Activated T-cell treated with anti-CD3 and anti-CD28 coated beads, Interleukin-2, amount 50 U/mL, for 72 hours (primary cell): ENCODE measurements around the gene APC2. TPM values are rescaled to one million over a fixed set of nuclear protein-coding genes. Genes with fewer than 3 reads are reported as not detected.

Source experiments
- ATAC-seq, 2 donors: fragments of 150-1000 bp; cut with Tn5 transposase; replicated peaks in 1 of 2; 2 replicates each; pipeline ENCODE4 v1.10.0; 2021; ENCODE audit warnings: moderate library complexity in 2 of 2, mild to moderate bottlenecking in 1 of 2
- DNase-seq, 2 donors: peaks; one replicate each; pipeline ENCODE4 v3.0.0; 2021 to 2022; ENCODE audit warnings: mixed read lengths in 1 of 2
- H3K27ac Mint-ChIP-seq: one replicate; pipeline ENCODE4 v1.8.0; 2022; ENCODE audit warnings: mild to moderate bottlenecking, moderate library complexity, mixed read lengths
- H3K27me3 Mint-ChIP-seq: one replicate; pipeline ENCODE4 v1.8.0; 2022; ENCODE audit warnings: low read depth, mixed read lengths
- H3K36me3 Mint-ChIP-seq, 2 donors: one replicate each; pipeline ENCODE4 v1.8.0; 2022; ENCODE audit warnings: mixed read lengths in 2 of 2, mild to moderate bottlenecking in 1 of 2; ENCODE audit not compliant: insufficient read depth in 2 of 2
- H3K4me1 Mint-ChIP-seq: one replicate; pipeline ENCODE4 v1.8.0; 2022; ENCODE audit warnings: low read depth, mixed read lengths
- H3K4me3 Mint-ChIP-seq, 2 donors: one replicate each; pipeline ENCODE4 v1.8.0; 2022; ENCODE audit warnings: mild to moderate bottlenecking in 2 of 2, mixed read lengths in 2 of 2, moderate library complexity in 2 of 2
- H3K9me3 Mint-ChIP-seq, 2 donors: one replicate each; pipeline ENCODE4 v1.8.0; 2022; ENCODE audit warnings: mixed read lengths in 2 of 2
- total RNA-seq, 2 donors: library from RNA; stranded (reverse); gene quantifications; one replicate each; pipeline ENCODE4 v1.2.3, GENCODE V29; 2022

APC2 gene
- total RNA-seq, 2 donors from 2014 or later = 0.02 to 0.14 TPM

DNA sequence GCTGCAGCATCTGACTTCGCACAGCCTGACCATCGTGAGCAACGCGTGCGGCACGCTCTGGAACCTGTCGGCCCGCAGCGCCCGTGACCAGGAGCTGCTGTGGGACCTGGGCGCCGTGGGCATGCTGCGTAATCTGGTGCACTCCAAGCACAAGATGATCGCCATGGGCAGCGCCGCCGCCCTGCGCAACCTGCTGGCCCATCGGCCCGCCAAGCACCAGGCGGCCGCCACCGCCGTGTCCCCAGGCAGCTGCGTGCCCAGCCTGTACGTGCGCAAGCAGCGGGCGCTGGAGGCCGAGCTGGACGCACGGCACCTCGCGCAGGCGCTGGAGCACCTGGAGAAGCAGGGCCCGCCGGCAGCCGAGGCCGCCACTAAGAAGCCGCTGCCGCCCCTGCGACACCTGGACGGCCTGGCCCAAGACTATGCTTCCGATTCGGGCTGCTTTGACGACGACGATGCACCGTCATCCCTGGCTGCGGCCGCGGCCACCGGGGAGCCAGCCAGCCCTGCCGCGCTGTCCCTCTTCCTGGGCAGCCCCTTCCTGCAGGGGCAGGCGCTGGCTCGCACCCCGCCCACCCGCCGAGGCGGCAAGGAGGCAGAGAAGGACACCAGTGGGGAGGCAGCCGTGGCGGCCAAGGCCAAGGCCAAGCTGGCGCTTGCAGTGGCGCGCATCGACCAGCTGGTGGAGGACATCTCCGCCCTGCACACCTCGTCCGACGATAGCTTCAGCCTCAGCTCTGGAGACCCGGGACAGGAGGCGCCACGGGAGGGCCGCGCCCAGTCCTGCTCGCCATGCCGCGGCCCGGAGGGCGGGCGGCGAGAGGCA lies 15.5 kb downstream of the APC2 start:
- H3K4me1 Mint-ChIP-seq = peaks cover 4% of the 10 kb centered on the region
- H3K36me3 Mint-ChIP-seq = no peaks in the 10 kb centered on the region
- no peak overlapping the region for H3K4me3 Mint-ChIP-seq
- no peak overlapping the region for H3K27ac Mint-ChIP-seq
- peak in 1 of 2 donors; percentile 48 for ATAC-seq
- no peaks in the 10 kb centered on the region for H3K27me3 Mint-ChIP-seq
- no peaks in the 10 kb centered on the region for H3K9me3 Mint-ChIP-seq
- DNase-seq = peak; percentile 47 to 65

DNA sequence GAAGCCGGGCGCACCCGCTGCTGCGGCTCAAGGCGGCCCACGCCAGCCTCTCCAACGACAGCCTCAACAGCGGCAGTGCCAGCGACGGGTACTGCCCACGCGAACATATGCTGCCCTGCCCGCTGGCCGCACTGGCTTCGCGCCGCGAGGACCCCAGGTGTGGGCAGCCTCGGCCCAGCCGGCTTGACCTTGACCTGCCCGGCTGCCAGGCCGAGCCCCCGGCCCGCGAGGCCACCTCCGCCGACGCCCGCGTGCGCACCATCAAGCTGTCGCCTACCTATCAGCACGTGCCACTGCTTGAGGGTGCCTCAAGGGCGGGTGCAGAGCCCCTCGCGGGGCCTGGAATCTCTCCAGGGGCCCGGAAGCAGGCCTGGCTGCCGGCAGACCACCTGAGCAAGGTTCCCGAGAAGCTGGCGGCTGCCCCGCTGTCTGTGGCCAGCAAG lies 16.1 kb downstream of the APC2 start:
- Mint-ChIP-seq H3K4me3 (no peak overlapping the region), H3K36me3 (no peaks in the 10 kb centered on the region), H3K9me3 (no peaks in the 10 kb centered on the region), H3K27ac (no peak overlapping the region), H3K27me3 (peaks cover 2% of the 10 kb centered on the region), H3K4me1 (peaks cover 4% of the 10 kb centered on the region)
- ATAC-seq (no peak), DNase-seq (no peak)

DNA sequence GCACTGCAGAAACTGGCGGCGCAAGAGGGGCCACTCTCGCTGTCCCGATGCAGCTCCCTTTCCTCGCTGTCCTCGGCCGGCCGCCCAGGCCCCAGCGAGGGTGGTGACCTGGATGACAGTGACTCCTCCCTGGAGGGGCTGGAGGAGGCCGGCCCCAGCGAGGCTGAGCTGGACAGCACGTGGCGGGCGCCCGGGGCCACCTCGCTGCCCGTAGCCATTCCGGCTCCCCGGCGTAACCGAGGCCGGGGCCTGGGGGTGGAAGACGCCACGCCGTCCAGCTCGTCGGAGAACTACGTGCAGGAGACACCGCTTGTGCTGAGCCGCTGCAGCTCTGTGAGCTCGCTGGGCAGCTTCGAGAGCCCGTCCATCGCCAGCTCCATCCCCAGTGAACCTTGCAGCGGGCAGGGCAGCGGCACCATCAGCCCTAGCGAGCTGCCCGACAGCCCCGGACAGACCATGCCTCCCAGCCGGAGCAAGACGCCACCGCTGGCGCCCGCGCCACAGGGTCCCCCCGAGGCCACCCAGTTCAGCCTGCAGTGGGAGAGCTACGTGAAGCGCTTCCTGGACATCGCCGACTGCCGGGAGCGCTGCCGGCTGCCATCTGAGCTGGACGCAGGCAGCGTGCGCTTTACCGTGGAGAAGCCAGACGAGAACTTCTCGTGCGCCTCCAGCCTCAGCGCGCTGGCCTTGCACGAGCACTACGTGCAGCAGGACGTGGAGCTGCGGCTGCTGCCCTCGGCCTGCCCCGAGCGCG lies 16.7 kb downstream of the APC2 start:
- ATAC-seq = no peak

DNA sequence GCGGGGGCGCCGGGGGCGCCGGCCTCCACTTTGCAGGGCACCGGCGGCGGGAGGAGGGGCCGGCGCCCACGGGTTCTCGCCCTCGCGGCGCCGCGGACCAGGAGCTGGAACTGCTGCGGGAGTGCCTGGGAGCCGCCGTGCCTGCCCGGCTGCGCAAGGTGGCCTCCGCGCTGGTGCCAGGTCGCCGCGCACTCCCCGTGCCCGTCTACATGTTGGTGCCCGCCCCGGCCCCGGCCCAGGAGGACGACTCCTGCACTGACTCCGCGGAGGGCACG lies 17.2 kb downstream of the APC2 start:
- peaks cover 6% of the 10 kb centered on the region for H3K27me3 Mint-ChIP-seq
- no peaks in the 10 kb centered on the region for H3K9me3 Mint-ChIP-seq
- H3K27ac Mint-ChIP-seq = no peak overlapping the region
- H3K4me3 Mint-ChIP-seq = no peak overlapping the region
- no peaks in the 10 kb centered on the region for H3K36me3 Mint-ChIP-seq
- ATAC-seq = no peak
- H3K4me1 Mint-ChIP-seq = peaks cover 4% of the 10 kb centered on the region
- DNase-seq = no peak

More for the DNA sequence above, 16.7 kb downstream of the APC2 start:
- peaks cover 6% of the 10 kb centered on the region for H3K27me3 Mint-ChIP-seq
- no peak overlapping the region for H3K4me3 Mint-ChIP-seq
- H3K36me3 Mint-ChIP-seq = no peaks in the 10 kb centered on the region
- DNase-seq = no peak
- peaks cover 4% of the 10 kb centered on the region for H3K4me1 Mint-ChIP-seq
- no peaks in the 10 kb centered on the region for H3K9me3 Mint-ChIP-seq
- no peak overlapping the region for H3K27ac Mint-ChIP-seq

DNA sequence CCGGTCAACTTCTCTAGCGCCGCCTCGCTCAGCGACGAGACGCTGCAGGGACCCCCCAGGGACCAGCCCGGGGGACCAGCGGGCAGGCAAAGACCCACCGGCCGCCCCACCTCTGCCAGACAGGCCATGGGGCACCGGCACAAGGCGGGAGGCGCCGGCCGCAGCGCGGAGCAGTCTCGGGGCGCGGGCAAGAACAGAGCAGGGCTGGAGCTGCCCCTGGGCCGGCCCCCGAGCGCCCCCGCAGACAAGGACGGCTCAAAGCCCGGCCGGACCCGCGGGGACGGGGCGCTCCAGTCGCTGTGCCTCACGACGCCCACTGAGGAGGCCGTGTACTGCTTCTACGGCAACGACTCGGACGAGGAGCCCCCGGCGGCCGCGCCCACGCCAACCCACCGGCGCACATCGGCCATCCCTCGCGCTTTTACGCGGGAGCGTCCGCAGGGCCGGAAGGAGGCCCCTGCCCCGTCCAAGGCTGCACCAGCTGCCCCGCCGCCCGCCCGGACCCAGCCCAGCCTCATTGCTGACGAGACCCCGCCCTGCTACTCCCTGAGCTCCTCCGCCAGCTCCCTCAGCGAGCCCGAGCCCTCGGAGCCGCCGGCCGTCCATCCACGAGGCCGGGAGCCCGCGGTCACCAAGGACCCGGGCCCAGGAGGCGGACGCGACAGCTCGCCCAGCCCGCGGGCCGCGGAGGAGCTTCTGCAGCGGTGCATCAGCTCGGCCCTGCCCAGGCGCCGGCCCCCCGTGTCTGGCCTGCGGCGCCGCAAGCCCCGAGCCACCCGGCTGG lies 17.8 kb downstream of the APC2 start:
- H3K4me1 Mint-ChIP-seq = peaks cover 4% of the 10 kb centered on the region
- H3K27me3 Mint-ChIP-seq = peaks cover 6% of the 10 kb centered on the region
- H3K36me3 Mint-ChIP-seq = no peaks in the 10 kb centered on the region
- DNase-seq = no peak
- H3K4me3 Mint-ChIP-seq = no peak overlapping the region
- no peaks in the 10 kb centered on the region for H3K9me3 Mint-ChIP-seq
- ATAC-seq = no peak
- H3K27ac Mint-ChIP-seq = no peak overlapping the region

DNA sequence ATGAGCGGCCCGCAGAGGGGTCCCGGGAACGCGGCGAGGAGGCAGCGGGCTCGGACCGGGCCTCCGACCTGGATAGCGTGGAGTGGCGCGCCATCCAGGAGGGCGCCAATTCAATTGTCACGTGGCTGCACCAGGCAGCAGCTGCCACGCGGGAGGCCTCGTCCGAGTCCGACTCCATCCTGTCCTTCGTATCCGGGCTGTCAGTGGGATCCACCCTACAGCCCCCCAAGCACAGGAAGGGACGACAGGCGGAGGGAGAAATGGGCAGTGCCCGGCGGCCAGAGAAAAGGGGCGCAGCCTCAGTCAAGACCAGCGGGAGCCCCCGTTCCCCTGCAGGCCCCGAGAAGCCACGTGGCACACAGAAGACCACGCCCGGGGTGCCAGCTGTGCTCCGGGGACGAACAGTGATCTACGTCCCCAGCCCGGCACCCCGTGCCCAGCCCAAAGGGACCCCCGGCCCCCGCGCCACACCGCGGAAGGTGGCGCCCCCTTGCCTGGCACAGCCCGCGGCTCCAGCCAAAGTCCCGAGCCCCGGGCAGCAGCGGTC lies 18.4 kb downstream of the APC2 start:
- H3K4me1 Mint-ChIP-seq = peaks cover 4% of the 10 kb centered on the region
- DNase-seq = no peak
- H3K36me3 Mint-ChIP-seq = no peaks in the 10 kb centered on the region
- H3K27me3 Mint-ChIP-seq = peaks cover 6% of the 10 kb centered on the region
- no peak for ATAC-seq
- H3K4me3 Mint-ChIP-seq = peak overlapping the region; percentile 29 to 37
- no peaks in the 10 kb centered on the region for H3K9me3 Mint-ChIP-seq
- H3K27ac Mint-ChIP-seq = no peak overlapping the region

DNA sequence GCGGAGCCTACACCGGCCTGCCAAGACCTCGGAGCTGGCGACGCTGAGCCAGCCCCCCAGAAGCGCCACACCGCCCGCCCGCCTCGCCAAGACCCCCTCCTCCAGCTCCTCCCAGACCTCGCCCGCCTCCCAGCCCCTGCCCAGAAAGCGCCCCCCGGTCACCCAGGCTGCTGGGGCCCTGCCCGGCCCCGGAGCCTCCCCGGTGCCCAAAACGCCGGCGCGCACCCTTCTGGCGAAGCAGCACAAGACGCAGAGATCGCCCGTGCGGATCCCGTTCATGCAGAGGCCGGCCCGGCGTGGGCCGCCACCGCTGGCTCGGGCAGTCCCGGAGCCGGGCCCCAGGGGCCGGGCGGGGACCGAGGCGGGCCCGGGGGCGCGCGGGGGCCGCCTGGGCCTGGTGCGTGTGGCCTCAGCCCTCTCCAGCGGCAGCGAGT lies 18.9 kb downstream of the APC2 start:
- Mint-ChIP-seq H3K27me3 (peaks cover 6% of the 10 kb centered on the region), H3K27ac (no peak overlapping the region), H3K4me3 (peak overlapping the region; percentile 29 to 37), H3K9me3 (no peaks in the 10 kb centered on the region), H3K36me3 (no peaks in the 10 kb centered on the region), H3K4me1 (peaks cover 4% of the 10 kb centered on the region)
- DNase-seq (peak; percentile 56 to 63), ATAC-seq (peak; percentile 14 to 28)

DNA sequence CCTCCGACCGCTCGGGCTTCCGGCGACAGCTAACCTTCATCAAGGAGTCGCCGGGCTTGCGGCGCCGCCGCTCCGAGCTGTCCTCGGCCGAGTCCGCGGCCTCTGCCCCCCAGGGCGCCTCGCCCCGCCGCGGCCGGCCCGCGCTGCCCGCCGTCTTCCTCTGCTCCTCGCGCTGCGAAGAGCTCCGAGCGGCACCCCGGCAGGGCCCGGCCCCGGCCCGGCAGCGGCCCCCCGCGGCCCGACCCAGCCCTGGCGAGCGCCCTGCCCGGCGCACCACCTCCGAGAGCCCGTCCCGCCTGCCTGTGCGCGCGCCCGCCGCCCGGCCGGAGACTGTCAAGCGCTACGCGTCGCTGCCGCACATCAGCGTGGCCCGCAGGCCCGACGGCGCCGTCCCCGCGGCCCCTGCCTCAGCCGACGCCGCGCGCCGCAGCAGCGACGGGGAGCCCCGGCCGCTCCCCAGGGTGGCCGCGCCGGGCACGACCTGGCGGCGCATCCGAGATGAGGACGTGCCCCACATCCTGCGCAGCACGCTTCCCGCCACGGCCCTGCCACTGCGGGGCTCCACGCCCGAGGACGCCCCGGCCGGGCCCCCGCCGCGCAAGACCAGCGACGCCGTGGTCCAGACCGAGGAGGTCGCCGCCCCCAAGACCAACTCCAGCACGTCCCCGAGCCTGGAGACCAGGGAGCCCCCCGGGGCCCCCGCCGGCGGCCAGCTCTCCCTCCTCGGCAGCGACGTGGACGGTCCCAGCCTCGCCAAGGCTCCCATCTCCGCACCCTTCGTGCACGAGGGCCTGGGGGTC lies 19.5 kb downstream of the APC2 start:
- peak in 1 of 2 donors; percentile 52 for DNase-seq
- H3K4me3 Mint-ChIP-seq = peak overlapping the region in 1 of 2 donors; percentile 82
- H3K36me3 Mint-ChIP-seq = no peaks in the 10 kb centered on the region
- peaks cover 6% of the 10 kb centered on the region for H3K27me3 Mint-ChIP-seq
- peaks cover 4% of the 10 kb centered on the region for H3K4me1 Mint-ChIP-seq
- ATAC-seq = peak; percentile 39
- no peaks in the 10 kb centered on the region for H3K9me3 Mint-ChIP-seq
- H3K27ac Mint-ChIP-seq = no peak overlapping the region

DNA sequence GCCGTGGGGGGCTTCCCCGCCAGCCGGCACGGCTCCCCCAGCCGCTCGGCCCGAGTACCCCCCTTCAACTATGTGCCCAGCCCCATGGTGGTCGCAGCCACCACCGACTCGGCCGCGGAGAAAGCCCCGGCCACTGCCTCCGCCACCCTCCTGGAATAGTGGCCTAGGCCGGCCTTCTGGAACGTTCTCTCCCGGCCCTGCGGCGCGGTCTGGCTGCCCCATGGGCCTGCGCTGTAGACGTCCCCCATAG lies 20.1 kb downstream of the APC2 start:
- Mint-ChIP-seq H3K9me3 (no peaks in the 10 kb centered on the region), H3K27me3 (peaks cover 6% of the 10 kb centered on the region), H3K36me3 (no peaks in the 10 kb centered on the region), H3K4me1 (peaks cover 4% of the 10 kb centered on the region), H3K27ac (no peak overlapping the region), H3K4me3 (peak overlapping the region; percentile 80 to 82)
- no peak for ATAC-seq
- no peak for DNase-seq

DNA sequence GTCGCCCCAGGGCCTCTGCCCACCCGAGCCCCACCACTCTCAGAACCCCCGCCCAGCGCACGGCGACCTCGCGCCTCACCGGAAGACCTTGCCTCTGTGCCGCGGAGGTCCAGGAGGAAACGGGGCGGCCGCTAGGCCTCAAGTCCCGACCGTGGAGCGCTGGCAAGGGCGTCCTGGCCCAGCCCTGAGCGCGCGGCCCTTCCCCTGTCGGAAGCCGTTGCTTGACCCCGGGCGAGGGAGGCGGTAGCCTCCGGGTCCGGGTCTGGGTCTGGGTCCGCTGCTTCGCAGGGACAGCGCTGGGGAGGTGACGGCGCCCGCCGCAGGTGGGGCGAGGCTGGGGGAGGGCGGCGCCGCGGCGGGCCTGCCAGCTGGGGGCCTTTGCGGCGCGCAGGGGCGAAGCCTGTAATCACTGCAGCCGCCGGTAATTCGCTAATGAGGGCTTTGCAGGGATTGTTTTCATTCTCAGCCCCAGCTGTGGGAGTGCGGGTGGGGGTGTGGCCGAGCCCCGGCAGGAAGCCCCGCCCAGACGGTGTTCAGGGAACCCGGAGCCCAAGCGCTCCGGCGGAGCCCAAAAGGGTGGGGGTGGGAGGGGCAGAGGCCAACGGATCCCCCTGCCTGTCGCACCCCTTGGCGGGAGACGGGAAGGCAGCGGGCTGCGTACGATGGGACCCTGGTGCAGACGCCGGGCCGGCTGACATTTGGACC lies 20.5 kb downstream of the APC2 start:
- peak; percentile 48 to 60 for ATAC-seq
- H3K36me3 Mint-ChIP-seq = no peaks in the 10 kb centered on the region
- peaks cover 4% of the 10 kb centered on the region for H3K4me1 Mint-ChIP-seq
- H3K4me3 Mint-ChIP-seq = peak overlapping the region; percentile 80 to 82
- H3K27me3 Mint-ChIP-seq = peaks cover 6% of the 10 kb centered on the region
- no peak overlapping the region for H3K27ac Mint-ChIP-seq
- peak; percentile 71 to 74 for DNase-seq
- no peaks in the 10 kb centered on the region for H3K9me3 Mint-ChIP-seq

DNA sequence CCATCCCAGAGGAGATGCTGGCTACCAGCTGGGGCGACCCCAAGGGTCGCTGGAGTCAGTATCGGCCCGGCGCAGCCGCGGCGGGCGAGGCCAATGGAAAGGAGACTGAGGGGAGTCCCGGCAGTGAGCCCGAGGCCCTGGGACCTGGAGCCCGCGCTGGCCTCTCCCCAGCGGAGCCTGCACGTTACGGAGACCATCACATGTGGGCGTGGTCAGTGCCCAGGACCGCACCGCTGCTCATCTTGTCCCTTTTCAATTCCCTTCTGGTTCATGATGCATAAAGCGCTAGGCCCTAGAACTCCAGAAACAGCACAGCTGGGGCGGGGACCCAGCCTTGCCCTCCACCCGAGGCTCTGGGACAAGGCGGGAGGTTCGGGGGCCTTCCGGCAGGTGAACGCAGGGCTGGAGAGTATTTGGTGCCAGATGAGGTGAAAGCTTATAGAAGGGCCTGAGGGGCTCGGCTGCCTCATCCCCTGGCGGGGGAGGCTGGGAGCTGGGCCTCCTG lies 21.1 kb downstream of the APC2 start:
- no peaks in the 10 kb centered on the region for H3K9me3 Mint-ChIP-seq
- H3K4me1 Mint-ChIP-seq = peaks cover 4% of the 10 kb centered on the region
- H3K27me3 Mint-ChIP-seq = peaks cover 6% of the 10 kb centered on the region
- no peaks in the 10 kb centered on the region for H3K36me3 Mint-ChIP-seq
- DNase-seq = peak in 1 of 2 donors; percentile 37
- peak; percentile 27 to 38 for ATAC-seq
- H3K4me3 Mint-ChIP-seq = peak overlapping the region; percentile 47 to 65
- no peak overlapping the region for H3K27ac Mint-ChIP-seq
